Measurements from ENCODE around the gene PRDM15. TPM values are rescaled to one million over a fixed set of nuclear protein-coding genes. Genes with fewer than 3 reads are reported as not detected.
A peak's percentile ranks its signal among the peaks of the same experiment; 100 is the strongest.

PRDM15 gene
- total RNA-seq, 6 experiments from 2014 or later: 3.4 to 4.9 (median 4.0) TPM

DNA sequence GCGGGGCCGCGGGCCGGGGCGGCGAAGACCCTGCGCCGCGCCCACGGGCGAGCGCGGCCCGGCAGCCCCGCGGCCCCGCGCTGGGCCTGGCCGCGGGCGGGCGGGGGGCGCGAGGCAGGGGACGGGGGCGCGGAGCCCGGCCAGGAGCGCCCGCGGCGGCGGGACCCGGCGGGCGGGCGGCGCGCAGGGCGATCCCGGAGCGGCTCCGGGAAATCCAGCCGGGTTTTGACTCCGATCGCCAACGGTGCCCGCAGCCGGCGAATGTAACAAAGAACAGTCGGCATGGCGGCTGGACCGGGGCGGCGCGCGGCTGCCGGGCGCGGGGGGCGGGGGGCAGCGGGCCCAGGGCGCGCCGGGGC is 334 bp downstream of the PRDM15 start:
- TF ChIP-seq, protein P1, sequence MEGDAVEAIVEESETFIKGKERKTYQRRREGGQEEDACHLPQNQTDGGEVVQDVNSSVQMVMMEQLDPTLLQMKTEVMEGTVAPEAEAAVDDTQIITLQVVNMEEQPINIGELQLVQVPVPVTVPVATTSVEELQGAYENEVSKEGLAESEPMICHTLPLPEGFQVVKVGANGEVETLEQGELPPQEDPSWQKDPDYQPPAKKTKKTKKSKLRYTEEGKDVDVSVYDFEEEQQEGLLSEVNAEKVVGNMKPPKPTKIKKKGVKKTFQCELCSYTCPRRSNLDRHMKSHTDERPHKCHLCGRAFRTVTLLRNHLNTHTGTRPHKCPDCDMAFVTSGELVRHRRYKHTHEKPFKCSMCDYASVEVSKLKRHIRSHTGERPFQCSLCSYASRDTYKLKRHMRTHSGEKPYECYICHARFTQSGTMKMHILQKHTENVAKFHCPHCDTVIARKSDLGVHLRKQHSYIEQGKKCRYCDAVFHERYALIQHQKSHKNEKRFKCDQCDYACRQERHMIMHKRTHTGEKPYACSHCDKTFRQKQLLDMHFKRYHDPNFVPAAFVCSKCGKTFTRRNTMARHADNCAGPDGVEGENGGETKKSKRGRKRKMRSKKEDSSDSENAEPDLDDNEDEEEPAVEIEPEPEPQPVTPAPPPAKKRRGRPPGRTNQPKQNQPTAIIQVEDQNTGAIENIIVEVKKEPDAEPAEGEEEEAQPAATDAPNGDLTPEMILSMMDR (IDR thresholded peaks at IDR 0.05): no peak
- Mint-ChIP-seq H3K27me3 (ENCODE audit: insufficient read depth) (peaks cover 3% of the 10 kb centered on the region), H3K27ac (no peak overlapping the region), H3K4me1 (ENCODE audit: low read depth) (peaks cover 20% of the 10 kb centered on the region), H3K9me3 (no peaks in the 10 kb centered on the region), H3K36me3 (ENCODE audit: low read depth) (no peaks in the 10 kb centered on the region), H3K4me3 (no peak overlapping the region; the same call in 1 of the 2 replicates)
- peak; percentile 75 for DNase-seq

DNA sequence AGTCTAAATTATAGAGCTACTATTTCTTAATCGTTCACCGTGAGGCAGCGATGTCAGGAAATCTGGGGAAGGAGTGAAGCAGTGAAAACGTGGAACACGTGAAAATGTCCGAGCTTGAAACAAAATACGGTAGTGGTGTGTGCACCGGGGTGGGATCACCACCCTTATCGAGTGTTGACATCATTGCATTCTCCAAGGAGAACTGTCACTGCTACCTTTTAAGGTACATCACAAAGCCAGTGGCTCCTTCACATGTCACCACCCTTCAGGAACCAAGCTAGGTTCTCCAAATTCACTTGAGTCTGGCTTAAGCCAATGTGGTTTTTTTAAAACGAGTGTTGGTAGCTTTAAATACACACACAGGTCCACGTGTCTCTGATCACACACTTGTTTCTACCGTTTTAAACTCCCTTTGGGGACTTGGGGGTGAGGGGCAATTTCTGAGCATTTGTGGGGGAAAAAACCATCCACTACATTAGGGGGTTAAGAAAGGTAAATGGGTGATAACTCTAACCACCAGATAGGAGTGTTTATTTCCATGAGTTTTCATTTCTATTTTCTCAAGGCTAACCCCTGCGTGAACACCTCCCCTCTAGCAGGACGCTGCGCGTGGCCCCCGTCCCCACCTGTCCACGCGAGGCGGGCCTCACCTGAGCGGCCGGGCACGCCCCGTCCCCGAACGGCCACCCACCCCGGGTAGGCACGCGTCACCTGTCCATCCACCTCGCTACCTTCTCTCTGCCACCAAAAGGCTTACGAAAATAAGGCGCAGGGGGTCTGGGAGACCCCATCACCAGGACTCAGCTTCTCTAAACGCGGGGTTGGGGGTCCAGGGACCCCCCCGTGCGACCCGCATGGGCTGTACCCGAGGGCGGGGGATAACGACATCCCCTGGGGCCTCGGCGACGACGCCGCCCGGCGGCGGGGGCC is 978 bp downstream of the PRDM15 start:
- peak; percentile 50 for DNase-seq
- peaks cover 3% of the 10 kb centered on the region for H3K27me3 Mint-ChIP-seq (ENCODE audit: insufficient read depth)
- peaks cover 20% of the 10 kb centered on the region for H3K4me1 Mint-ChIP-seq (ENCODE audit: low read depth)
- no peaks in the 10 kb centered on the region for H3K9me3 Mint-ChIP-seq
- TF ChIP-seq, protein P1 (IDR thresholded peaks at IDR 0.05): no peak
- no peaks in the 10 kb centered on the region for H3K36me3 Mint-ChIP-seq (ENCODE audit: low read depth)
- H3K4me3 Mint-ChIP-seq: peak overlapping the region; percentile 94
- peak overlapping the region; percentile 92 for H3K27ac Mint-ChIP-seq

DNA sequence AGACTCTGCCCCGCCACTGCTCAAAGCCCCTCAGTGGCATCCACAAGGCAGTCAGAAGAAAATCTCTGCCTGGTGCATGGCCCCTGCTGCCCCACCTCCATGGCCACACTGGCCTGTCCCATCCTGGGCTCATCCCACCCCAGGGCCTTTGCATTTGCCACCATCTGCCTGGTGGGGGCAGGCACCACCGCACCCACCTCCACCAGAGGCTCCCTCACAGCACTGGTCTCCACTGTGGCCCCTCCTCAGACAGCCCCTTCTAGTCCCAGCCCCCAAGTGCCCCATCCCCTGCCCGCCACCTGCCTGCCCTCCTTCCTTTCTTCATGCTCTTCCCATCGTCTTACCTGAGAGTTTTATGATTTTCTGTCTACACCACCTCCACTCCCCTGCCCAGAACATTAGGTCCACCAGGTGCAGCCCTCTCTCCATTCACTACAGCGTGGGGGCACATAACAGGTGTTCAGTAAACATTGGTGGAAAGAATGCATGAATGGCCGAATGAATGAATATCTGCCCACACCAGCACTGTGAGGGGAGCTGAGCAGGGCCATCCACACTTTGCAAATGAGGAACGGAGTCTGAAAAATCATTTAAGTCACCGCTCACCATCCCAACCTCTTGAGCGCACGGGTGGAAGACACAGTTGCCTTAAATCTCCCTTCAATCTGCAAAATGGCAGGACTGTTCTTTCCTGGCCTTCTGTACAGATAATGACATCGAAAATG is 2.1 kb downstream of the PRDM15 start:
- TF ChIP-seq, protein P1 (IDR thresholded peaks at IDR 0.05): peak; percentile 33
- peaks cover 3% of the 10 kb centered on the region for H3K27me3 Mint-ChIP-seq (ENCODE audit: insufficient read depth)
- H3K4me3 Mint-ChIP-seq: peak overlapping the region; percentile 94
- peaks cover 20% of the 10 kb centered on the region for H3K4me1 Mint-ChIP-seq (ENCODE audit: low read depth)
- H3K36me3 Mint-ChIP-seq (ENCODE audit: low read depth): no peaks in the 10 kb centered on the region
- no peaks in the 10 kb centered on the region for H3K9me3 Mint-ChIP-seq
- no peak for DNase-seq
- peak overlapping the region; percentile 92; the same call in 1 of the 2 replicates for H3K27ac Mint-ChIP-seq

- DNase-seq: no peak
- Mint-ChIP-seq H3K9me3 (no peaks in the 10 kb centered on the region), H3K4me3 (no peak overlapping the region)
These were observed 2.7 kb downstream of the PRDM15 start for GRCh38 chr21:41876396-41876795.

GRCh38 chr21:41875086-41875485 is 4.1 kb downstream of the PRDM15 start:
- TF ChIP-seq, protein P1 (IDR thresholded peaks at IDR 0.05): no peak
- Mint-ChIP-seq H3K27ac (no peak overlapping the region), H3K27me3 (ENCODE audit: insufficient read depth) (no peaks in the 10 kb centered on the region; the same call in 1 of the 2 replicates), H3K36me3 (ENCODE audit: low read depth) (no peaks in the 10 kb centered on the region), H3K4me3 (no peak overlapping the region), H3K9me3 (no peaks in the 10 kb centered on the region), H3K4me1 (ENCODE audit: low read depth) (peaks cover 19% of the 10 kb centered on the region)
- DNase-seq: no peak

More at GRCh38 chr21:41876396-41876795, 2.7 kb downstream of the PRDM15 start:
- TF ChIP-seq, protein P1 (IDR thresholded peaks at IDR 0.05): no peak
- Mint-ChIP-seq H3K4me1 (ENCODE audit: low read depth) (peaks cover 20% of the 10 kb centered on the region), H3K27me3 (ENCODE audit: insufficient read depth) (peaks cover 3% of the 10 kb centered on the region), H3K27ac (no peak overlapping the region), H3K36me3 (ENCODE audit: low read depth) (no peaks in the 10 kb centered on the region)

Measured in HFFc6 (cell line).